ENCODE data around the gene CATSPER1.

Gene CATSPER1

DNA sequence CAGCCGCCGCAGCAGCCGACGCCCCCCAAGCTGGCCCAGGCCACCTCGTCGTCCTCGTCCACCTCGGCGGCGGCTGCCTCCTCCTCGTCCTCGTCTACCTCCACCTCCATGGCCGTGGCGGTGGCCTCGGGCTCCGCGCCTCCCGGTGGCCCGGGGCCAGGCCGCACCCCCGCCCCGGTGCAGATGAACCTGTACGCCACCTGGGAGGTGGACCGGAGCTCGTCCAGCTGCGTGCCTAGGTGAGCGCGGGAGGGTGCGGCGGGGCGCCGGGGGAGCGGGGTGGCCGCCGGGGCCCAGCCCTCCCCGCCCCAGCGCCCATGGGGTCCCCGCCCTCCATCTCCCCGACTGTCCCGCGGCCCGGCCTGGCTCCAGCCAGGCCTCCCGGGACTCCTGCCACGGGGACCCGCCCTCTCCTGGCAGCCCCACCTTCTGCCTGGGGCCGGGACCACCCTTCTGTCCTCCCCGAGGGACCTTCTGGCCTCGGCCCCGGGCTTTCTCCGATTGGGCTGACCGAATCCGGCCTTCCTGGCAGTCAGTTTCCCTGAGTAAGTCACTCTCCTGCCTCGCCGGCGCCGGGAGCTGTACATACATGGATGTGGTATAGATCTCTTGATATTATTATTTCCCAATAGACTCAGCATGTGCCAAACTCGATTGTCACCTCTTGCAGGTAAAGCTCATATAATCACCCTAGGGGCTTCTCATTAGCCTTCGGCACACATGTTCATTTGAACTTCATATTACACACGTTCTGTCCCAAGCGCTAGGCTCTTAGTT lies 44.5 kb upstream of the CATSPER1 start:
- peaks cover 45% of the 10 kb centered on the region for H3K36me3 Mint-ChIP-seq (ENCODE audit: low read depth)
- peaks cover 39% of the 10 kb centered on the region for H3K4me1 Mint-ChIP-seq
- H3K27ac Mint-ChIP-seq: peak overlapping the region; percentile 72 to 89 (median 82)
- no peaks in the 10 kb centered on the region for H3K9me3 Mint-ChIP-seq
- H3K27me3 Mint-ChIP-seq (ENCODE audit: low read depth): peaks cover 5% of the 10 kb centered on the region
- TF ChIP-seq, protein P1, sequence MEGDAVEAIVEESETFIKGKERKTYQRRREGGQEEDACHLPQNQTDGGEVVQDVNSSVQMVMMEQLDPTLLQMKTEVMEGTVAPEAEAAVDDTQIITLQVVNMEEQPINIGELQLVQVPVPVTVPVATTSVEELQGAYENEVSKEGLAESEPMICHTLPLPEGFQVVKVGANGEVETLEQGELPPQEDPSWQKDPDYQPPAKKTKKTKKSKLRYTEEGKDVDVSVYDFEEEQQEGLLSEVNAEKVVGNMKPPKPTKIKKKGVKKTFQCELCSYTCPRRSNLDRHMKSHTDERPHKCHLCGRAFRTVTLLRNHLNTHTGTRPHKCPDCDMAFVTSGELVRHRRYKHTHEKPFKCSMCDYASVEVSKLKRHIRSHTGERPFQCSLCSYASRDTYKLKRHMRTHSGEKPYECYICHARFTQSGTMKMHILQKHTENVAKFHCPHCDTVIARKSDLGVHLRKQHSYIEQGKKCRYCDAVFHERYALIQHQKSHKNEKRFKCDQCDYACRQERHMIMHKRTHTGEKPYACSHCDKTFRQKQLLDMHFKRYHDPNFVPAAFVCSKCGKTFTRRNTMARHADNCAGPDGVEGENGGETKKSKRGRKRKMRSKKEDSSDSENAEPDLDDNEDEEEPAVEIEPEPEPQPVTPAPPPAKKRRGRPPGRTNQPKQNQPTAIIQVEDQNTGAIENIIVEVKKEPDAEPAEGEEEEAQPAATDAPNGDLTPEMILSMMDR (IDR thresholded peaks at IDR 0.05; ENCODE audit: unreplicated experiment in 3 of 3): no peak
- H3K4me3 Mint-ChIP-seq: peak overlapping the region; percentile 91 to 92 (median 92)

DNA sequence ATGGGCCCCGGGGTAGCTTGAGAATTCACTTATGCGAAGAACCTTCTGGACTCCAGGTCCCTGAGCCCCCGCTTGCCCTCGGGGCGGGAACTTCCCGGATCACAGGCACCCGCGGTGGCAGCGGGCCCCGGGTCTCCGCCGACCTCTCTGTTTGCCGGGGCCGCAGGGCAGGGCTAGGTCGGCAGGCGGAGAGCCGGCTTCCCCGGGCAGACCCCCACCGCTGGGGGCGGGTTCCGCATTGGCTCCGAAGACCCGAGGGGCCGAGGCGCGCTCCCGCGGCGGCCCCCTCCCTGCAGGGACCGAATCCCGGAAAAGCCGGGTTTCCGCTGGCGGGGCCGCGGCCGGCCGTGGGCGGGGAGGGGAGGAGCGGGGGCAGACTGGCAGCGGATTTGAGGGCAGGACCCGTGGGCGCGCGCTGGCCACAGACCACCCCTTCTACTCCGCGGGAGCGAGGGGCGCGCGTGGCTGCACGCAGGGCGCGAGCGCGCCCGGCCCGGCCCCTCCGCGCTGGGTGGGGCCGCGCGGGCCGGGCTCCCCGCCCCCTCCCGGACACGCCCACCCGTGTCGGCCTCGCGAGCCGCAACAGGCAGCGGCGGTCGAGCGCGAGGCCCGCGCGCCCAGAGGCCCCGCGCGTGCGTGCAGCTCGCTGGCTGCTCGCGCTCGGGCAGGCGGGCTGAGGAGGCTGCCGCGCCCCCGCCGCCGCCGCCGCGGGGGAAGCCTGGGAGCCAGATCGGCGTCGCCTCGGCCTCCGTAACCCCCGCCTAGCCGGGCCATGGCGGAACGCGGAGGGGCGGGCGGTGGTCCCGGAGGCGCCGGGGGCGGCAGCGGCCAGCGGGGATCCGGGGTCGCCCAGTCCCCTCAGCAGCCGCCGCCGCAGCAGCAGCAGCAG lies 43.7 kb upstream of the CATSPER1 start, which contains the start of gene PACS1:
Gene PACS1 (plus strand): TSS at position 558 of the 889 bp plus-strand sequence. CDS start 215 bp downstream, at position 773.
- peak within 1 kb of the TSS; percentile 91 to 95 (median 92) for H3K4me3 Mint-ChIP-seq
- TF ChIP-seq, protein P1 (IDR thresholded peaks at IDR 0.05; ENCODE audit: unreplicated experiment in 3 of 3): peak in 1 of 3 experiments; percentile 15
- H3K9me3 Mint-ChIP-seq: no peaks in the 10 kb centered on the region
- H3K36me3 Mint-ChIP-seq (ENCODE audit: low read depth): peaks cover 51% of the 10 kb centered on the region
- H3K4me1 Mint-ChIP-seq: peaks cover 39% of the 10 kb centered on the region
- peaks cover 5% of the 10 kb centered on the region for H3K27me3 Mint-ChIP-seq (ENCODE audit: low read depth)
- H3K27ac Mint-ChIP-seq: peak within 1 kb of the TSS; percentile 92 to 93 (median 92)

DNA sequence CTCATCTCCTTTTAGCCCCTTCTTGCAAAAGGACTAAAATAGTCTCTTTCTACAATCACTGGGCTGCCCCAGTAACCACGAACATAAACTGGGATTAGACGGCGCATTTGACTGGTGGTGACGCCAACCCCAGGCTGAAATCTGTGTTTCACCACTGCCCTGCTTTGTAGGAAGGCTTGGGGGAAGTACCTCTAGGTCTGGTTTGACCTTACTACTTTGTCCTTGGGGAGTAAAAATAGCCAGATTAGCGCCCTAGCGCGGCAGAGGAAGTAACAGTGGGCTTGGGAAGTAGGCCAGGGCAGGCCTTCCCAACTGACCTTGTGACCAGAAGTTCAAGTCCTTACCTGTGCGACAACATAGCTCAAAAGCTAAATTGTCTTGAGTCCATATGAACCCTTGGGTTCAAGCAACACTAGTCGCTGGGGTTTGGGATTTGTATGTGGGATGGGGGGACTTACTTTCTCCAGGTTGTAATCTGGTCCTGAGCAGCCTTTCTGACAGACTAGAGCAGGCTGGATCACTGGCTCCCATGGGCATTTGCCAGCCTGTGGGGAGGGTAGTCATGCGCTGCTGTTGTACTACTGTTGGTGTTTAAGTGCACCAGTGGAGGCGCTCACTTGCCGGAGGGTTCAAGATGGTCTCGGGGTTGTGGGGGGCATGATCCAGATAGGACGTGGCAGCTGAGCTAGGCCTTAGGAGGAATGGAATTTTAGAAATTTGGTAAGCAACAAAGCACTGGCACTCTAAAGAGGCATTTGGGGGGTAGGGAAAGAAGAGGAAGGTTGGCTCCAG lies 42.8 kb upstream of the CATSPER1 start:
- Mint-ChIP-seq H3K27me3 (ENCODE audit: low read depth) (peaks cover 5% of the 10 kb centered on the region), H3K9me3 (no peaks in the 10 kb centered on the region), H3K4me1 (peaks cover 39% of the 10 kb centered on the region), H3K36me3 (ENCODE audit: low read depth) (peaks cover 54% of the 10 kb centered on the region), H3K4me3 (peak overlapping the region; percentile 86 to 95 (median 88)), H3K27ac (peak overlapping the region; percentile 92 to 93 (median 92))
- TF ChIP-seq, protein P1 (IDR thresholded peaks at IDR 0.05; ENCODE audit: unreplicated experiment in 3 of 3): peak in 1 of 3 experiments; percentile 20

DNA sequence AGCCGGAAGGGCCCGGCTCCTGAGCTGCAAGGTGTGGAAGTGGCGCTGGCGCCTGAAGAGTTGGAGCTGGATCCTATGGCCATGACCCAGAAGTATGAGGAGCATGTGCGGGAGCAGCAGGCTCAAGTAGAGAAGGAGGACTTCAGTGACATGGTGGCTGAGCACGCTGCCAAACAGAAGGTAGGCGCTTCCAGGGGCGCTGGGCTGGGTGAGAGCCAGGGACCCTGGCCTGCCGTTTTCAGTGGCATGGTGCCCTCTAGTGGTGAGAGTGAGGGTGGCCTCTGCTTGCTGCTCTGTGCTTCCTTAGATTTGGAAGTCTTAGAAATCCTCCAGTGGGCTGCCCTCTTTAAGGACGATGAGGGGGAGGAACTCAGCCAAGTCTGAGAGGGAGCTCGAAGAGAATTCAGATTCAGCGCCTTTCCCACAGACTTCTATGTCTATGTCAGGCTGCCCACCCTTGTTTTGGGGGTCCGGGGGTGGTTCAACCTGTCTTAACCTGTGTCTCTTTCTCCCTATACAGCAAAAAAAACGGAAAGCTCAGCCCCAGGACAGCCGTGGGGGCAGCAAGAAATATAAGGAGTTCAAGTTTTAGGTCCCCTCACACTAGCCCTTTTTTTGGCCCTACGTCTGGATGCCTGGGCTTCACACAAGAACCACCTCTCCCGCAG lies 42.0 kb upstream of the CATSPER1 start:
- H3K4me3 Mint-ChIP-seq: peak overlapping the region; percentile 86 to 95 (median 88)
- no peaks in the 10 kb centered on the region for H3K9me3 Mint-ChIP-seq
- peaks cover 5% of the 10 kb centered on the region for H3K27me3 Mint-ChIP-seq (ENCODE audit: low read depth)
- TF ChIP-seq, protein P1 (IDR thresholded peaks at IDR 0.05; ENCODE audit: unreplicated experiment in 3 of 3): peak; percentile 88 to 92 (median 92)
- H3K36me3 Mint-ChIP-seq (ENCODE audit: low read depth): peaks cover 59% of the 10 kb centered on the region
- H3K4me1 Mint-ChIP-seq: peaks cover 39% of the 10 kb centered on the region
- peak overlapping the region; percentile 92 to 93 (median 92) for H3K27ac Mint-ChIP-seq

DNA sequence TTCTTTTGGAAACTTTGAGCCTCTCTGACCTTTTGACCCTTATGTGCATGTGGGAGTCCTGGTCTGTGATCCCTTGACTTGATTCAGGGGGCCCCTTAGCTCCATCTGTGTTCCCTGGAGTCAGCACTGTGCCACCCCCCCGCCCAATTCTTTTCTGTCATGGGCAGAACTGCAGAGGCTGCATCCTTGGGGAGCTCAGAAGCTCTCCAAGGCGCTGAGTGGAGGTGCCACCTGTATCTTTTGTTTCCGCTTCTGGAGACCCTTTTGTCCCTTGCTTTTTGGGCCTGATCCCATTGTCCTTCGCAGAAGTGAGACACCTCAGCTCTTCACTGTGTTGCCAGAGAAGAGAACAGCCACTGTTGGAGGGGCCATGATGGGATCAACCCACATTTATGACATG lies 41.4 kb upstream of the CATSPER1 start:
- H3K27me3 Mint-ChIP-seq (ENCODE audit: low read depth): peaks cover 5% of the 10 kb centered on the region
- H3K4me3 Mint-ChIP-seq: peak overlapping the region; percentile 86 to 95 (median 88)
- TF ChIP-seq, protein P1 (IDR thresholded peaks at IDR 0.05; ENCODE audit: unreplicated experiment in 3 of 3): no peak
- H3K36me3 Mint-ChIP-seq (ENCODE audit: low read depth): peaks cover 61% of the 10 kb centered on the region
- peaks cover 33% of the 10 kb centered on the region for H3K4me1 Mint-ChIP-seq
- H3K9me3 Mint-ChIP-seq: no peaks in the 10 kb centered on the region
- H3K27ac Mint-ChIP-seq: no peak overlapping the region

All from nephron (organoid).